Stimulated activated effector memory CD8-positive, alpha-beta T cell treated with anti-CD3 and anti-CD28 coated beads, Interleukin-12 subunit alpha, Interleukin-12 subunit beta, amount 100 ng/mL, for 72 hours (primary cell): ENCODE results near the gene PGAP6.

Source experiments
- ATAC-seq: fragments of 150-1000 bp; cut with Tn5 transposase; 2 replicates; pipeline ENCODE4 v1.10.0; 2021
- DNase-seq, 2 donors: peaks; one replicate each; pipeline ENCODE4 v3.0.0; 2021 to 2022; ENCODE audit warnings: low spot score in 2 of 2
- H3K27ac Mint-ChIP-seq: one replicate; pipeline ENCODE4 v1.8.0; 2022; ENCODE audit warnings: mild to moderate bottlenecking, mixed read lengths
- H3K36me3 Mint-ChIP-seq: one replicate; pipeline ENCODE4 v1.8.0; 2022; ENCODE audit warnings: mild to moderate bottlenecking, mixed read lengths
- H3K4me1 Mint-ChIP-seq: one replicate; pipeline ENCODE4 v1.8.0; 2022; ENCODE audit warnings: mixed read lengths
- H3K4me3 Mint-ChIP-seq: one replicate; pipeline ENCODE4 v1.8.0; 2022; ENCODE audit warnings: mild to moderate bottlenecking, mixed read lengths
- H3K9me3 Mint-ChIP-seq: one replicate; pipeline ENCODE4 v1.8.0; 2022; ENCODE audit warnings: mixed read lengths

The PGAP6 gene

DNA sequence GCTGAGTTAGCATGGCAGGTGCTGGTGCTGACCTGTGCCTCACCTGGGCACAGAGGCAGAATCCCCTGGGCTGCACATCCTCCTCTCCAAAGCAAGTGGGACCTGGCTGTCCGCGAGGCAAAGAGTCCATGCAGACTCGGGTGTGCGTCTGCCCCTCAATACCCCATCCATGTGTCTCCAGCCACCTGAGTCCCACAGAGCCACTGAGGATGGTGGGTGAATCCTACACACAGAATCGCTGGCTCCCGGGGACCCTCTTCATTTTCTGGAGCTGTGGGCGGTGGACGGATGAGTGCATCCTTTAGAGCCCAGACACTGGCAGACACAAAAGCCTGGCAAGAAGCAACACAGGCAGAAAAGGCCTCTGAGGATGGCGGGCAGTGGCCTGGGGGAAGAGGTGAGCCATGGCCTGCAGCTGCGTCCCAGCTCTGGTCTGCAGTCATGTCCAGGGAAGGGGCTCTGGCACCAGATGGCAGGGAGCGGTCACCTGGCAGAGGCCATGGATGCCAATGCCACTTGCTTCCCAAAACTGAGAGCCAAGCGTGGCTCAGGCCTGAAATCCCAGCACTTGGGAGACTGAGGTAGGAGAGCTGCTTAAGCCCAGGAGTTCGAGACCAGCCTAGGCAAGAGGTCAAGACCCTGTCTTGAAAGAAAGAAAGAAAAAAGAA is 59.2 kb downstream of the PGAP6 start:
- Mint-ChIP-seq H3K27ac (no peak overlapping the region), H3K4me3 (no peak overlapping the region), H3K4me1 (peaks cover 76% of the 10 kb centered on the region), H3K9me3 (no peaks in the 10 kb centered on the region), H3K36me3 (peaks cover 10% of the 10 kb centered on the region)
- ATAC-seq, result no peak
- DNase-seq, result no peak

DNA sequence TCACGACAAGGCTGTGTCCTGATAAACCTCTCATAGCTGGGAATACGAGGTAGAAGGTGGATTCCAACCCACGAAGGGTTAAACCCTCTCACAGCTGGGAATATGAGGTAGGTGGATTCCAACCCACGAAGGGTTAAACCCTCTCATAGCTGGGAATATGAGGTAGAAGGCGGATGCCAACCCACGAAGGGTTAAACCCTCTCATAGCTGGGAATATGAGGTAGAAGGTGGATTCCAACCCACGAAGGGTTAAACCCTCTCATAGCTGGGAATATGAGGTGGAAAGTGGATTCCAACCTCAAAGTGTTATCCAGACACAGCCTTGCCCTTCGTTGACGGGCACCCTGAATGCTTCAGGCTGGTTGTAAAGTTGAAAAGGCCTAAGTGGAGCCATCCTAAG is 60.2 kb downstream of the PGAP6 start:
- Mint-ChIP-seq H3K27ac (no peak overlapping the region), H3K4me3 (no peak overlapping the region), H3K4me1 (peaks cover 76% of the 10 kb centered on the region), H3K36me3 (no peaks in the 10 kb centered on the region), H3K9me3 (no peaks in the 10 kb centered on the region)
- DNase-seq, result no peak
- no peak for ATAC-seq
